Prostate gland (tissue), 2 donors: ENCODE data around the gene FAM170B. TPM values are rescaled to one million over a fixed set of nuclear protein-coding genes. Genes with fewer than 3 reads are reported as not detected.

ENCODE experiments used
- DNase-seq: peaks from one replicate; pipeline ENCODE4 v3.0.0-alpha.2; 2019; ENCODE audit warnings: low spot score
- H3K27ac ChIP-seq, 2 donors: fragments of 200-600 bp; sonication (generic); 2 replicates each; pipeline ENCODE4 v1.5.1; 2017 to 2019
- H3K27me3 ChIP-seq: fragments of 200-600 bp; sonication (generic); replicated peaks from 2 replicates; pipeline ENCODE4 v1.5.1; 2019; ENCODE audit not compliant: insufficient read depth
- H3K36me3 ChIP-seq, 2 donors: fragments of 200-600 bp; sonication (generic); 1 replicate in 1 of 2; 2 replicates in 1 of 2; pipeline versions ENCODE4 v1.5.1 to v1.8.1; 2017 to 2019
- H3K4me1 ChIP-seq: fragments of 200-600 bp; sonication (generic); replicated peaks from 2 replicates; pipeline ENCODE4 v1.5.1; 2019
- H3K4me3 ChIP-seq, 2 donors: fragments of 200-600 bp; sonication (generic); 2 replicates each; pipeline ENCODE4 v1.5.1; 2017 to 2019
- H3K9me3 ChIP-seq: fragments of 200-600 bp; sonication (generic); 2 replicates; pipeline ENCODE4 v1.5.1; 2017
- POLR2A ChIP-seq: fragments of 450-650 bp; IDR thresholded peaks from one replicate; pipeline ENCODE4 v1.6.1; 2016; ENCODE audit warnings: antibody characterized with exemption, mild to moderate bottlenecking
- POLR2AphosphoS5 ChIP-seq: sonication (generic); formaldehyde crosslinking; IDR thresholded peaks from one replicate; pipeline ENCODE4 v1.6.1; 2017; ENCODE audit warnings: antibody characterized with exemption
- WGBS: methylation state at CpG from one replicate; pipeline ENCODE4 v1.1.5; 2018; 5-methylcytosine and 5-hydroxymethylcytosine counted together
- intact Hi-C: fragments of 100-400 bp; cut with DNase I; formaldehyde crosslinking; loops from one replicate; pipeline ENCODE4 v1.14.2; 2022
- total RNA-seq, 2 donors: library from RNA; depleted of rRNA; stranded (reverse); fragments of >200 nt; gene quantifications; one replicate each; pipeline ENCODE4 v1.1.0, GENCODE V29; 2016
- TF ChIP-seq, protein P1 (sequence below), 4 experiments: fragments of 200-600 bp in 2 of 4; fragments of 450-650 bp in 2 of 4; sonication (generic) in 2 of 4; IDR thresholded peaks; 1 replicate in 3 of 4; 2 replicates in 1 of 4; pipeline ENCODE4 v1.5.1; 2016 to 2019; ENCODE audit warnings: antibody characterized with exemption in 4 of 4, mild to moderate bottlenecking in 2 of 4, moderate library complexity in 2 of 4

Gene FAM170B
- total RNA-seq, 2 donors from 2014 or later, result not detected

GRCh38 chr10:49089557-49090188, 44.1 kb downstream of the FAM170B start:
- no peak for DNase-seq

GRCh38 chr10:49089152-49089551, 44.7 kb downstream of the FAM170B start:
- TF ChIP-seq POLR2A (no peak), POLR2AphosphoS5 (no peak)
- TF ChIP-seq, protein P1, sequence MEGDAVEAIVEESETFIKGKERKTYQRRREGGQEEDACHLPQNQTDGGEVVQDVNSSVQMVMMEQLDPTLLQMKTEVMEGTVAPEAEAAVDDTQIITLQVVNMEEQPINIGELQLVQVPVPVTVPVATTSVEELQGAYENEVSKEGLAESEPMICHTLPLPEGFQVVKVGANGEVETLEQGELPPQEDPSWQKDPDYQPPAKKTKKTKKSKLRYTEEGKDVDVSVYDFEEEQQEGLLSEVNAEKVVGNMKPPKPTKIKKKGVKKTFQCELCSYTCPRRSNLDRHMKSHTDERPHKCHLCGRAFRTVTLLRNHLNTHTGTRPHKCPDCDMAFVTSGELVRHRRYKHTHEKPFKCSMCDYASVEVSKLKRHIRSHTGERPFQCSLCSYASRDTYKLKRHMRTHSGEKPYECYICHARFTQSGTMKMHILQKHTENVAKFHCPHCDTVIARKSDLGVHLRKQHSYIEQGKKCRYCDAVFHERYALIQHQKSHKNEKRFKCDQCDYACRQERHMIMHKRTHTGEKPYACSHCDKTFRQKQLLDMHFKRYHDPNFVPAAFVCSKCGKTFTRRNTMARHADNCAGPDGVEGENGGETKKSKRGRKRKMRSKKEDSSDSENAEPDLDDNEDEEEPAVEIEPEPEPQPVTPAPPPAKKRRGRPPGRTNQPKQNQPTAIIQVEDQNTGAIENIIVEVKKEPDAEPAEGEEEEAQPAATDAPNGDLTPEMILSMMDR (IDR thresholded peaks at IDR 0.05), result no peak
- no peak for DNase-seq
- Histone ChIP-seq H3K27ac (no peak overlapping the region), H3K27me3 (no peaks in the 10 kb centered on the region), H3K36me3 (no peaks in the 10 kb centered on the region), H3K4me3 (no peak overlapping the region), H3K9me3 (no peaks in the 10 kb centered on the region), H3K4me1 (no peaks in the 10 kb centered on the region)
- WGBS, result 72% methylated on average over 2 of the region's 2 CpGs
- intact Hi-C loops, result no loop called here

More at GRCh38 chr10:49089557-49090188, 44.1 kb downstream of the FAM170B start:
- Histone ChIP-seq H3K4me3 (no peak overlapping the region), H3K9me3 (no peaks in the 10 kb centered on the region), H3K4me1 (no peaks in the 10 kb centered on the region), H3K27ac (no peak overlapping the region), H3K27me3 (no peaks in the 10 kb centered on the region), H3K36me3 (no peaks in the 10 kb centered on the region)
- intact Hi-C loops, result no loop called here
- 26% methylated on average over 3 of the region's 3 CpGs for WGBS
- TF ChIP-seq, protein P1 (IDR thresholded peaks at IDR 0.05), result no peak
- TF ChIP-seq POLR2AphosphoS5 (no peak), POLR2A (no peak)

DNA sequence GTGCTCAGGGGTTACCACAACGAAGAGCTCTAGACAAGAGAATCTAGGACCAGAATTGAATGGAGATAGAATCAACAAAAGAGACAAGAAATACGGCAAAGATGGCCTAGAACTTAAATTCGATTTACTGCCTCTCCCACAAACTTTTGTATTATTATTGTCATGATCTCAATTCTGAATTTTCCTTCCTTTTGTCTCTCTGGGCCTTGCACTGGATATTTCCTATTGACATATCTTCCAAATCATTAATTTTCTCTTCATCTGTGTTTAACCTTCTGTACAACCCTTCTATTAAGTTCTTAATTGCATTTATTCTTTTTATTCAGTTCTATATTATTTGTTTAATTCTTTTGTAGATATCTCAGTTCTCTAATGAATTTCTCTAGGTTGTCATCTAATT, 46.9 kb downstream of the FAM170B start:
- H3K9me3 ChIP-seq, result no peaks in the 10 kb centered on the region
- no peak overlapping the region for H3K4me3 ChIP-seq
- H3K4me1 ChIP-seq, result no peaks in the 10 kb centered on the region
- H3K36me3 ChIP-seq, result no peaks in the 10 kb centered on the region
- no peak for DNase-seq
- TF ChIP-seq, protein P1 (IDR thresholded peaks at IDR 0.05), result no peak
- TF ChIP-seq POLR2A (no peak), POLR2AphosphoS5 (no peak)
- WGBS, result 93% methylated on average over 3 of the region's 3 CpGs
- H3K27ac ChIP-seq, result no peak overlapping the region
- no peaks in the 10 kb centered on the region for H3K27me3 ChIP-seq
- intact Hi-C loops, result no loop called here

- no peak for TF ChIP-seq POLR2A
- TF ChIP-seq POLR2AphosphoS5, result no peak
- TF ChIP-seq, protein P1 (IDR thresholded peaks at IDR 0.05), result no peak
- intact Hi-C loops, result no loop called here
- Histone ChIP-seq H3K4me1 (no peaks in the 10 kb centered on the region), H3K4me3 (no peak overlapping the region), H3K36me3 (no peaks in the 10 kb centered on the region), H3K9me3 (no peaks in the 10 kb centered on the region), H3K27me3 (no peaks in the 10 kb centered on the region), H3K27ac (no peak overlapping the region)
- no peak for DNase-seq
- WGBS, result 78% methylated on average over 8 of the region's 8 CpGs
These were observed 50.6 kb downstream of the FAM170B start for GRCh38 chr10:49083261-49083660.

DNA sequence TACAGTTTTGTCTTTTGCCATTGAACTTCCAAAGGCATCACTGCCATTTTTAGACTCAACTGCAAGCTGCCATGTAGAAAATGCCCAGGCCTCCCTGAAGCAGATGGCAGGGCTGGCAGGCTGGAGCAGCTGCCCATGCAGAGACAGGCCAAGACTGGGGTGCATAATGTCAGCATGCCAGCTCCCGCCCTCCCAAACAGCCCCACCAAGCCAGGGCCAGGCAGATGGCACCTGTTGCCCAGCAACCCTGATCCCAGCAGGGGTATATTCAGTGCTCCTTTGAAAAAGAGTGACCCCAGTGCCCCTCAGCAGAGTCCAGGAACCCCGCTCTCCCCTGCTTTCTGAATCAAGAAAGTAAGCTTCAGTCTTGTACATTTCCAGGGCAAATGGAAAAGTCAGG, 51.1 kb downstream of the FAM170B start:
- H3K27me3 ChIP-seq, result no peaks in the 10 kb centered on the region
- TF ChIP-seq, protein P1 (IDR thresholded peaks at IDR 0.05), result no peak
- TF ChIP-seq POLR2A (no peak), POLR2AphosphoS5 (no peak)
- H3K27ac ChIP-seq, result no peak overlapping the region
- WGBS, result 85% methylated on average over 2 of the region's 2 CpGs
- no peaks in the 10 kb centered on the region for H3K9me3 ChIP-seq
- H3K4me1 ChIP-seq, result no peaks in the 10 kb centered on the region
- H3K36me3 ChIP-seq, result no peaks in the 10 kb centered on the region
- intact Hi-C loops, result no loop called here
- no peak overlapping the region for H3K4me3 ChIP-seq
- DNase-seq, result no peak
